Measurements from ENCODE around the gene HMGXB4.

The HMGXB4 gene

DNA sequence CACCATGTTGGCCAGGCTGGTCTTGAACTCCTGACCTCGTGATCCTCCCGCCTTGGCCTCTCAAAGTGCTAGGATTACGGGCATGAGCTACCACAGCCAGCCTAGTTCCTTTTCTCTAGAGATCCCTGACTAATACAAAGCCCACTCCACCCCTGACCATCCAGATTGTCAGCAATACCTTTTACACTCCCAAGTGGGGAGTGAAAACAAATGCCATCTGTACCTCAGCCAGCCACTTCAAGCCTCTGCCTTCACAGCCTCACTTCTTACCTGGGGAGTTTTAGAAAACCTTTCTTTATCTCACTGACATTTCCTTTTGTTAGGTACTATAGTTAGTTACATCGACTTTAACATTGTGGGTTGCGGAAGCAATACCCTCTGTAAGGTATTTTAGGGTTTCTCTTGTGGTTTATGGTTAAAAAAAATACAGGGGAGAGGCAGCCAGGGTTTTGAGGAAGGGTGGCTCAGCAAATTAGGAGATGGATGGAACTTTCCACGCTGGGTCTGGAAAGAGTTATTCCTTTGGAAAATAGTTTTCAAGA lies 51.3 kb downstream of the HMGXB4 start:
- no peak for DNase-seq (ENCODE audit: low read depth in 2 of 2, low spot score in 1 of 2)

DNA sequence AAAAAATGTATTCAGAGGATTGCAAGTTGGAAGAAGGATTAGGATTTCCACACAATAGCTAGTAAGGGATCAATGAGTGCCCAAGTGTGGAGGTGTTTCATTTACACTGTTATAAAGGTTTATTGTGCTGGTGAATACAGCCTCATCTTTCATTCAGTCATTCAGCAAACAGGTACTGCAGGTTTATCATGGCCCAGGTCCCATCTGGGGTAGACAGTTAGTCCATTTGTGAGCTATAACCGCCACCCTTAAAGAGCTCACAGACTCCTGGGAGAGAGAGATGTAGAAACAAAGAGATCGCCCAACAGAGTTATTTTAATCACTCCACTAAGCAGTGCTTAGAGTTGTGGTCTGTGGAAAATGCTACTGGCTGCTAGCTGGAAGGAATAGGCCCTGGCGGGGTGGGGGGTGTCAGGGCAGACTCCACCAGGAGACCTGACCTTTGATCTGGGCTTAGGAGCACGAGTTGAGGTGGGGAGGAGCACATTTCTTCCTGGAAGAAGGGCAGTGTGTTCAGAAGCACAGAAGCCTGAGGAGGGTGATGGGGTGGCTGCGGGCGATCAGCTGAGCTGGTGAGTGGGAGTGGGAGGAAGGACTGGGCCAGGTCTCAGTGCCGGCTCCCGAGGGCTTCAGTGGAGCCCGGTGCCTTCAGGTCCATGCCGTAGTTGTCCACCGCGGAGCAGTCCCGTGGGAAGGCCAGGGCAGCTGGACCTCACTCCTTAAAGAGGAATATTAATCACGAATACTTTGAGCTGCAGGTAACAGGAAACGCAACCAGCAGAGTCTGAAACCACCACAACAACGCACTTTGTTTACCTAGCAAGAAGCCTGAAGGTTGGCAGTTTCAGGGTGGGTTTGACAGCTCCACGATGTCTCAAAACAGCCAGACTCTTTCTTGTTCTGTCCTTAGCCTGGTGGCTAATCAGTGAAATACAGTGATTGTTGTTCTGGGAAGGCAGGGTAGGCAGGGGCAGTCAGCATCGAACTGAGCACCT lies 53.6 kb downstream of the HMGXB4 start:
- no peak for DNase-seq (ENCODE audit: low read depth in 2 of 2, low spot score in 1 of 2)

DNA sequence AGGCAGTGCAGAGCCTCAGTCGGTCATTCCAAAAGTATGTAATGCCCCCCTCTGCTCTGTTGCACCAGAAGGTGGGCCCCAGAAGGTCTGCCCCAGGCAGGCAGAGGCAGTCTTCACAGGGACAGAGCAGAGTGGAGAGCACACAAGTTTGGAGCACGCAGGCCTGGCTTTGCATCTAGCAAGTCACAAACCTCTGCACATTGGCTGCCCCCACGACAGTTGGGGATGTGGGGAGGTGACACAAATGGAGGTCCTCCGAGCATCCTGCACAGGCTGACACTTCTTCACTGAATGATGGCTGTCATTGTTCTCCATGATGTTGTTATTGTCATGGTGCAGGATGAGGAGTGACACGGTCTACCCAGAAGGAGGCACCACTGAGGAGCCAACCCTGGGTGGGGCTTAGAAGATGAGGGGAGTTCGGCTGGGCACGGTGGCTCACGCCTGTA lies 54.3 kb downstream of the HMGXB4 start:
- DNase-seq (ENCODE audit: low read depth in 2 of 2, low spot score in 1 of 2): no peak

DNA sequence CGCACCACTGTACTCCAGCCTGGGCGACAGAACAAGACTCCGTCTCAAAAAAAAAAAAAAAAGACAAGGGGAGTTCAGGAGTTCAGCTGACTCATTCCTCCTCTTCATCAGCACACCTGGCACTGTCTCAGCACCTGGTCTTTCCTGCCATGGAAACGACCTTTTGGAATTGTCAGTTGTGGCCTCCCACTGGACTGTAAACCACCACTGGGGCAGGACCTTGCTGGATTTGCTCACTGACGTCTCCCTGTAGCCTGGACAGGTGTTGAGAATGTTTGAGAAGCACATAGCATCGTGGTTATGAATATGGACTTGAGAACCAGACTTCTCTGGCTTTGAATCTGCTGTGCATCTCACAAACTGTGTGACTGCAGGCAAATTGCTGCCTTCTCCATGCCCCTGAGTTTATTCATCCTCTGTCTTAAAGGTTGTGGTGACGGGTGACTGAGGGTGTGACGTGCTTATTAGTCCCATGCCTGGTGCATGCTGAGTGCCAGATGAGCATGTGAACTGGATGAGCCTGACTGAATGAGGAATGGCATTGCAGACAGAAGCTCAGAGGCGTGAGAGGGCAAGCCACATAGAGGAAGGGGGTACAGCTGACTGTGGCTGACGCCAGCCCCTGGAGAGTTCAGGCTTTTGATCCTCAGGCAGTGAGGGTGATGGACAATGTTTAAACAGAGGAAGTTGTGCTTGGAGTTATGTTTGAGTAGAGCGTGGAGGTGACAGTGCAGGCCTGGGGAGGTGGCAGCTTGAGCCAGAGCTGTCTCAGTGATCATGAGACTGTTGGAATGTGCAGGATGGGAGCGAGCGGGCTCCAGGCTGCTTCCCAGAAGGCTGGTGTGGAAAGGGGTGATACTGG lies 55.1 kb downstream of the HMGXB4 start:
- no peak for DNase-seq (ENCODE audit: low read depth in 2 of 2, low spot score in 1 of 2)

DNA sequence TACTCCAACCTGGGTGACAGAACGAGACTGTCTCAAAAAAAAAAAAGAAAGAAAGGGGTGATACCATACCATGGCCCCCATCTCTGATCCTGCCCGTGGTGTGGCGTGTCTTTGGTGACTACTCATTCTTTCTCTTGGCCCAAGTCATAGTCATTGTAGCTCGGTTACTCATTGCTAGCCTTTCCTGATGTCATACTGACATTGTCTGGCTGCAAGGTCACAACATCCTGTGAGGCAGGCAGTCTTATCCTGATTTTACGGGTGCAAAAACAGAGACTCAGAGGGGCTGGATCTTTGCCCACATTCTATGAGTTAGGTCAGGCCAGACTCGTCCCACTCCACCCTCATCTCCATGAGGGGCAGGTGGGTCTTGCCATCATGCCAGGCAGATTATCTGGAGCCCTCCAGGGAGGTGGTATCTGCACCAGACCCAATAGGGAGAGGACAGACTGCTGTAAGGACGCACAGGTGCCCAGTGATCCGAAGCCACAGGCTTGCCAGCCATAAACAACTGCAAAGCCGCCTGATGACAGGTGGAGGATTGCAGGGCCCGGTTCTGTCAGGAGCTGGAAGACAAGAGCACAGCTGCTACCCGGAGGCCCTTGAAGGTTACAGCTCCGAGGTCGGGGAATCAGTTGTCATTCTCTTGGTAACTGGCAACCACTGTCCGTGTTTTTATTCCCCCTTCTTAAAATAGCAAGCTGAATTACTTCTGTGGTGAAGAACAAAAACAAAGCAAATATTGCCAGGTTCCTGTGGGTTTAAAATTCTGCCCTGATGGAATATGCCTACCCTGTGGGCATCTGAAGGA lies 56.2 kb downstream of the HMGXB4 start:
- no peak for DNase-seq (ENCODE audit: low read depth in 2 of 2, low spot score in 1 of 2)

DNA sequence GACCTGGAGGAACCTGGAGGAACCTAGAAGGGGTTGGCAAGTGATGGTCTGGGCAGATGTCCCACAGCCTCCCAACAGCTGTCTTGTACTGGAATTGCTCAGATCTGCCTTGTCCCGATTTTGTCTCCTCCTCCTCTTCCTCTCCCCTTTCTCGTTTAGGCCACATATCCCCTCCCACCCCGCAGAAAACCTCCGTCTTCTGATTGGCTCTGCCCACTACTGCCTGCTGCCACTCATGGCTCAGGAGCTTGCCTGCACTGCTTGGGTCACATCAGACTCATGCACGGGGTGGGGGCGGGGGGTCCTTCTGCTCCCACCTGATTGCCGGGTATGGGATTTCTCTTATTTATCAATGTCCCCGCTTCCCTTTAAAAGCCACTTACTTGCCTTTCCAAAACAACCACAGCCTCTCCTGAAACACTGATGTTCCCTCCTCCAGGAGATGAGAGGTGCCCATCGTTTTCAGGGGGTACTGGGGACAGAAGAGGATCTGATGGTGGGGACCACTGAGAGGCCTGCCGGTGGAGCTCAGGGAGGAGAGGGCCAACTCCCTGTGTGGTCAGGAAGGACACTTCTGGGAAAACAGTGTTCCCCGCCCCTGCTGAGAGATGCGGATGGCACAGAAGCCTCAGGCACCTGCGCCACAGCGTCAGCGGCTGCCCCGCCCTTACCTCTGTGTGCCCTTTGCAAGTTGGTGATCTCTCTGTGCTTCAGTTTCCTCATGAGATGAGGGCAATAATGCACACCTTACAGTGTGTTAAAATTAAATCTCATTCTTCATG lies 57.1 kb downstream of the HMGXB4 start:
- no peak for DNase-seq (ENCODE audit: low read depth in 2 of 2, low spot score in 1 of 2)

DNA sequence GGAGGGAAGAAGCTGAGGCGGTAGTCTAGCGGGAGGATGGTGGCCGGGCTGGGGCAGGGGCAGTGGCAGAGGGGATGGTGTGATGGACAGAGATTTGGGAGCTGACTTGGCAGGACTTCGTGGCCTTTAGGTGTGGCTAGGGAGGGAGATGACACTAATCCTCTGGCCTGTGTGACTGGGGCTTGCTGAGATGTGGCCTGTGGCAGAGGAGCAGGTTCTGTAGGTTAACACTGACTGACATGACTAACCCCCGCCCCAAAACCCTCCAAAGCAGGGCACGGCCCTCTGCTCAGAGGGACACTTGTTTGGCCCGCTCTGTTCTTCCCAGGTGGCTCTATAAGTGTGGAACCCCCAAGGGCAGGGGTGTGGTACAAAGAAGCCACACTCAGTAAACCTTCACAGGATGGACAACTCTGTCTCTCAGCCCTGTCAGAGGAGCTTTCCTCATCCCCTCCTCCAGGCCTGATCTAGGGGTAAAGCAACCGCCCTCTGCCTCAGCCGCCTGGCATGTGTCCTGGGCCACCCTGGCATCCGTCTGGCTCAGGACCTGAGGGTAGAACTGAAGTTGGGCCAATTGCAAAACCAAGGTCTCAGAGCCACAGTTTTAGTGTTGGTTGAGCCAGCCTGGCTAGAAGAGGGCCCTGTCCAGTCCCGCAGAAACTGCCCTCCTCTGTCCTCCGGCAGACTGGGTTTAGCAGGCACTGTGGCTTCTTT lies 58.0 kb downstream of the HMGXB4 start:
- no peak for DNase-seq (ENCODE audit: low read depth in 2 of 2, low spot score in 1 of 2)

DNA sequence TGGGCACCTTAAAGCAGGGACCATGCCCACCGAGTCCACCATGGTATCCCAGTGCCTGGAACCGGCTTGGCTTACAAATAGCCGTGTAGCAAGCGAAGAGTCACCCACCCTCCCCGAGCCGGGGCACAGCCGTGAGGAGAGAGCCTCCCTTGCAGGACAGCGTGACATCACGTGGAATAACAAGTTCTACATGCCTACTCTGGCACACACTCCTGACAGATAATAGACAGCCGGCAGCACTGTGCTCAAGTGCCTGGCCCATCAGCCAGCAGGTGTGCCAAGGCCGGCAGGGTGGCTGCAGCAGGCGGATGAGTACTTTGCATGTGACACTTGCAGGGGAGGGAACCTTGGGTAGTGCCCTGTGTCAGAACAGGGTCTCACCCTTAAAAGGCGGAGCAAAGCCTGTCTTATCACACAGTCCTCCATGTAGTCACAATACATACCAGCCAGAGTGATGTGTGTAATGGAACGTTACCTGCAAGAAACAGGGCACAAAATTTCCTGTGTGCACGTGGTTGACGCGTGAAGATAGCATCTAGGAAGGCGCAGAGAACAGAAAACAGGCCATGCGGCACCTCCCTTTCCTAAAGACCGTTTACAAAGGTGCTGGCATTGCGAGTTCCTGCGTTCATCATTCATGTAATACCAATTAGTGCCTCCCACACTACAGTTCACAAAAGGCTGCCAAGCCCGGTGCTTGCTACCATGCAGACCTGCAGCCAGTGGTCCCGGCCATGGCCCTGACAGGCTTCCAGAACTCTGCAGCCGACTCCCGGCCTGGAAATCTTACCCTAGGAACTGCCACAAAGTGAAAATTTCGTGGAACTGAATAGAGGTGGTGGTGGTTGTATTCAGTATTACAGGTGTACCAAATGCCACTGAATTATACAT lies 58.8 kb downstream of the HMGXB4 start:
- no peak for DNase-seq (ENCODE audit: low read depth in 2 of 2, low spot score in 1 of 2)

DNA sequence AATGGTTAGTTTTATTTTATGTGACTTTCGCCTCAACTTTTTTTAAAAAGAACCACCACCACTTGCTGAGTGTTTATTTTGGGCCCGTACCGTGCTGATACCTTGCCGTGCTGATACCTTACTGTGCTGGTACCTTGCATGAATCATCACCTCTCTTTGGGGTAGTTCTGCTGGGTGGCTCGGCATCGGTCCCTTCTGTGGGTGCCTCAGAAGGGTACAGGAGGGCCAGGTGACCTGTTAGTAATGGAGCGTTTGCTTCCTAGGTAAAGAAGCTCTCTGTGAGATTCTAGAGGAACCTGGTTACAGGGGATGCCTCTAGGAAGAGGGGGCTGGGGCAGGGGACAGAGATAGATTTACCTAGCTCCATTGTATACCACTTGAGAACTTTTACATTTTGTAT lies 59.5 kb downstream of the HMGXB4 start:
- DNase-seq (ENCODE audit: low read depth in 2 of 2, low spot score in 1 of 2): no peak

DNA sequence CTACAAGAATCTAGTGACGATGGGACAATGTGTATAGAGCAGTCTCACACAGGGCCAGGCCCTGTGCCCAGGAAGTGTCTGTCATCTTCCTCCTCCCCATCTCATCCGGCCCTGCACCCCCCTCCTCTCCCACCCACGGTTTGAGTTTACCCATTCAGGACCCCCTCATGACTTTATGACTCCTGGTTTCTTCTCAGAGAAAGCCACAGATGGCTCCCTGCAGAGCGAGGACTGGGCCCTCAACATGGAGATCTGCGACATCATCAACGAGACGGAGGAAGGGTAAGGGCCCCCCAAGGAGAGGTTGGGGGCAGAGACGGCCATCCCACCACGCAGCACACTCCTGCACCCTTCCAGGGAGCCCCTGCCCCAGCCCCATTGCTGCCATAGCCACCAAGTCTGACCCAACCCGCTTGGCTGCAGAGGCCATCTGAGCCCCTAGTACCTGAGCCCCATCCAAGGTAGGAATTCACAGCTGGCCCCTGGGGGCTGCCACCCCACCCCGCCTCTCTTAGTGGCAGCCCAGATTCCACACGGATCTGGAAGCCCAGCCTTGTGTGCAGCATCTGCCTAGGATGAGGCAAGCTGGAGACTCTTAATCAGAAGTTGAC lies 60.5 kb downstream of the HMGXB4 start:
- no peak for DNase-seq (ENCODE audit: low read depth in 2 of 2, low spot score in 1 of 2)

DNA sequence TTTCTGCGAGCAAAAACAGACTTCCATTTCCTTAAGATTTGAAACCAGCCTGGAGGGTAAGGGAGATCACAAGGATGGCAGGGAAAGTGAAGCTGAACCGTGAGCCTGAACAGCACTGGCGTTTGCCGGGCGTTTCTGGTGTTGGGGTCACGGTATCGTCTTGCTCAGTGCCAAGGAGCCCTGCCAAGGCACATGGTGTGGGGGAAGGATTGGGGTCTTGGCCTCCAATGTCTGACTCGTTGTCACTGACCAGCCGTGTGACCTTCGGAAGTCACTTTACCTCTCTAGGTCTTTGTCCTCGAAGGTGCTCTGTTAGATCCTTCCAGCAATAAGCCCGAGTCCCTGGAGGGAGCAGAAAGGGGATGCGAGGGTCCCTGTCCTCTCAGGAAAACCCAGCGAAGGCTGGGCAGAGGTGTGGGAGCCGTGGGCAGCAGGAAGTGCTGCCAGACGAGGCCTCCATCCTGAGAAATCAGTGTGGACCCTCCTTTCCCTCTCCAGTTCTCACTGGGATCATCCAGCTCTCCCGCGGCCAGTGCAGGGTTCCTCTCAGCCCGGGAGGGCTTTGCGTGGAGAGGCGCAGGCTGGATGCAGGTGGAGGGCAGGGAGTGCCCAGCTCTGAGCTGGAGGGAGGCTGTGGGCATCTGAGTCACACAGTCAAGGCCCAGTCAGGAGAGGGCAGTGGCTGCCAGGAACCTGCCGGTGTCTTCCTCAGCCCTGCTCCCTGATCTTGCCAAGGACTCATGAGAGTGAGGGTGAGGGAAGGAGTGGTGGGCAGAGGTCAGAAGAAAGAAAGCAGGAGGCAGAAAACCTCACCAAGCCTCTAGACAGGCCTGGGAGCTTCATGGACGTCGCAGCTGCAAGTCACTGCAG lies 61.3 kb downstream of the HMGXB4 start:
- no peak for DNase-seq (ENCODE audit: low read depth in 2 of 2, low spot score in 1 of 2)

DNA sequence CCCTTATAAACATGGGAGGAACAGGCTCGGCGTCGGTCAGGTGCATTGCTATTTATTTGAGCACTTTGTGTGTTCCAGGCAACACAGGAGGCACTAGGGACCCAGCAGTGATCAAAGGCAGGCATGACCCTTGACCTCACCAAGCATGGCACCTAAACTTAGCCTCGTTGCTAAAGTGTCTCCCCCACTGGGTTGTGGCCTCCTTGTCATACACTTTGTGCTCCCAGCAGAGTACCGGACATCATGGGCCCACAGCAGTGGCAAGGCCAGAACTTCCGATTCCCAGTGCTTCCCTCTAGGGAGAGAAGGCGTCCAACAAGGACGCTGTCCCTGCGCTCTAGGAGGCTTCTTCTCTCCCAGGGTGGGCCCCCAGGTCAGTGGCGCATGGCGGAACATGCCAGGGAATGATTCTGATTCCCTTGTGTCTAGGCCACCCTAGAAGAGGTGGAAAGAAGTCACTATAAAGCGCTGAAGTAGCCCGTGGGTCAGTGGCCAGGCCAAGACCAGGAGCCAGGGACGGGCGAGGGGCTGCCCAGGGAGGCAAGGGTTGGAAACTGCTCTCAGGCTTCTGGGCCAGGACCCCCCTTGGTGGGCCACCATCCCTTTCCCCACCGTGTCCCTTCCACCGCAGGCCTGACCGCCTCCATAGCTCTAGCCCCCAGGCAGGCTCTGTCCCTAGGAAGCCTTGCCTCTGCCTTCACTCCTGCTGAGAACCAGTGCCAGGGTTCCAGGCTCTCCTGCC lies 62.1 kb downstream of the HMGXB4 start:
- DNase-seq (ENCODE audit: low read depth in 2 of 2, low spot score in 1 of 2): no peak

DNA sequence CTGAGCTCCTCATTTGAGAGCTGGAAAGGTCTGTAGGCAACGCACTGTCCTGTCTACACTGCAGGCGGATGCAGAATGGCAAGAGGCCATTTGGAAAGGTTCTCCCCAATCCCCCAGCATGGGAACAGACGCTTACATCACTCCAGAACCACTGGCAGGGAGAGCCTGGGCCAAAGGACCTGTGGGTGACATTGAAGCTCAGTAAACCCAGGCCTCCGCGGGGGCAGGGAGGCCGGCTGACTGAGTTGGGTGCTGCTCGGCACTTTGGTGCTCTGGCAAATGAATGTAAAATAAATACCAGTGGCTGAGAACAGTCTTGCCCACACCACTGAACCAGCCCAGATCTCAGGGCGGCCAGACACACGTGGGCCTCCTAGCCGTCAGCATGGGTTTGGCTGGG lies 64.8 kb downstream of the HMGXB4 start:
- no peak for DNase-seq (ENCODE audit: low read depth in 2 of 2, low spot score in 1 of 2)

DNA sequence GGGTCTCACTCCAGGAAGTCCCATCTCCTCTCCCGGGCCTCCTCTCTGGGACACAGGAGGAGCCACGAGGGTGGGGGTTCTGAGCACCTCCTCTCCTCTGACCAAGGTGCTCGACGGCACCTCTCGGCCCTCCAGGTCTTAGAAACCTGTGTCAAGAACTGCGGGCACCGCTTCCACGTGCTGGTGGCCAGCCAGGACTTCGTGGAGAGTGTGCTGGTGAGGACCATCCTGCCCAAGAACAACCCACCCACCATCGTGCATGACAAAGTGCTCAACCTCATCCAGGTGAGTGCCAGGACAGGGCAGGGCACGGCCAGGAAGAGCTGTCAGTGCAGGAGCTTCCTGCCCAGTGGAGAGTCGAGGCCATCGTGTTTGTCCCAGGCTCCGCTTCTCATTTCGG lies 65.6 kb downstream of the HMGXB4 start:
- no peak for DNase-seq (ENCODE audit: low read depth in 2 of 2, low spot score in 1 of 2)

DNA sequence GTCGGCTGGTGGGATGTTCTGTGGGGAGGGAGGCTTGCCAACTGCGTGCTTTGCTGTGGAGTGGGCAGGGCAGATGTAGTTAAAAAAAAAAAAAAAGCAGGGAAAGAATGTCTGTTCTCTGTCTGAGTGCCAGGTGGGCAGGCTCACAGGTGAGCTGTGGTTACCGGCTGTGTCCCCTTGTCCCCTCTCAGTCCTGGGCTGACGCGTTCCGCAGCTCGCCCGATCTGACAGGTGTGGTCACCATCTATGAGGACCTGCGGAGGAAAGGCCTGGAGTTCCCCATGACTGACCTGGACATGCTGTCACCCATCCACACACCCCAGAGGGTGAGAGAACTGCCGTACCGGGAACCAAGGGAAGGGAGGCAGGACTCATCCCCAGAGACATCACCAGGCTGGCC lies 66.0 kb downstream of the HMGXB4 start:
- no peak for DNase-seq (ENCODE audit: low read depth in 2 of 2, low spot score in 1 of 2)

DNA sequence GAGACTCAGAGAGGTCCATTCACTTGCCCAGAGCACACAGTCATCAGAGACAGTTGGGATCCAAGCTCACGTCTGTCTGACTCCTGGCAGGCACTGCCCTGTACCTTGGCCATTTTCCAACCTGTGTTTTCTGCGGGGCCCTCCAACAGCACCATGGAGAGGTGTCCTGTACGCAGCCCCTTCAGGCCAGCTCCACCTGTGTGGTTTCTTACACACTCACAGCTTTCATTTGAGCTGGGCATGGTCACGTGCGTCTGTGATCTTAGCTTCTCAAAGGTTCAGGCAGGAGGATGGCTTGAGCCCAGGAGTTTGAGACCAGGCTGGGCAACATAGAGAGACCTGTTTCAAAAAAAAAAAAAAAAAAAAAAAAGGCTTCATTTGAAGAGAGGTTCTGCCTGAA lies 66.8 kb downstream of the HMGXB4 start:
- DNase-seq (ENCODE audit: low read depth in 2 of 2, low spot score in 1 of 2): no peak

All from stimulated activated CD8-positive, alpha-beta memory T cell treated with anti-CD3 and anti-CD28 coated beads, Interleukin-4, amount 100 ng/mL, for 4 hours (primary cell).